Activated CD8-positive, alpha-beta memory T cell treated with anti-CD3 and anti-CD28 coated beads, Interleukin-2, amount 50 U/mL, for 24 hours (primary cell): ENCODE measurements around the gene ZDHHC11B.
A peak's percentile ranks its signal among the peaks of the same experiment; 100 is the strongest.

Experiments used
- DNase-seq: peaks from one replicate; pipeline ENCODE4 v3.0.0-alpha.2; 2020; ENCODE audit errors: extremely low read depth

Gene ZDHHC11B

GRCh38 chr5:673831-674629, 110.5 kb downstream of the ZDHHC11B start:
- DNase-seq: no peak

- DNase-seq: no peak
Observed at GRCh38 chr5:673161-673830, 111.2 kb downstream of the ZDHHC11B start.

- peak; percentile 30 for DNase-seq
Observed at GRCh38 chr5:672329-673160, 112.0 kb downstream of the ZDHHC11B start.

GRCh38 chr5:671459-672328, 112.8 kb downstream of the ZDHHC11B start:
- DNase-seq: peak; percentile 23

GRCh38 chr5:670396-671270, 113.9 kb downstream of the ZDHHC11B start:
- no peak for DNase-seq

GRCh38 chr5:669842-670395, 114.6 kb downstream of the ZDHHC11B start:
- no peak for DNase-seq

- no peak for DNase-seq
Observed at GRCh38 chr5:669111-669841, 115.3 kb downstream of the ZDHHC11B start.

- DNase-seq: no peak
Observed at GRCh38 chr5:668283-668995, 116.1 kb downstream of the ZDHHC11B start.

GRCh38 chr5:666816-667498, 117.6 kb downstream of the ZDHHC11B start:
- no peak for DNase-seq

- no peak for DNase-seq
Observed at GRCh38 chr5:665956-666711, 118.4 kb downstream of the ZDHHC11B start.

- no peak for DNase-seq
Observed at GRCh38 chr5:665541-665955, 119.0 kb downstream of the ZDHHC11B start.

- DNase-seq: no peak
Observed at GRCh38 chr5:664994-665360, 119.6 kb downstream of the ZDHHC11B start.

- no peak for DNase-seq
Observed at GRCh38 chr5:664343-664993, 120.1 kb downstream of the ZDHHC11B start.

- DNase-seq: no peak
Observed at GRCh38 chr5:663436-664342, 120.8 kb downstream of the ZDHHC11B start.

- DNase-seq: no peak
Observed at GRCh38 chr5:662751-663435, 121.6 kb downstream of the ZDHHC11B start.
